Right forelimb (tissue), 1 donor: ENCODE measurements around the gene SLC5A8.
"Not testable (repeated sequence)": the region's sequence is repeated elsewhere in the genome, so short reads cannot be mapped to it uniquely, and the experiment has no call there.

Source experiments
- DNase-seq: peaks from one replicate; pipeline ENCODE4 v3.0.0-alpha.2; 2018

SLC5A8 gene

GRCh38 chr12:101172316-101172715, 37.7 kb downstream of the SLC5A8 start:
- no peak for DNase-seq

GRCh38 chr12:101168001-101168400, 42.0 kb downstream of the SLC5A8 start:
- DNase-seq: no peak

GRCh38 chr12:101166866-101167265, 43.2 kb downstream of the SLC5A8 start:
- no peak for DNase-seq

GRCh38 chr12:101165319-101165718, 44.7 kb downstream of the SLC5A8 start:
- DNase-seq: no peak

GRCh38 chr12:101145777-101146431, 64.1 kb downstream of the SLC5A8 start:
- not testable (repeated sequence) for DNase-seq

GRCh38 chr12:101127521-101128219, 82.4 kb downstream of the SLC5A8 start:
- no peak for DNase-seq

GRCh38 chr12:101117842-101118241, 92.2 kb downstream of the SLC5A8 start:
- no peak for DNase-seq

- DNase-seq: no peak
Measured at GRCh38 chr12:101116911-101117310, 93.1 kb downstream of the SLC5A8 start.

- no peak for DNase-seq
Measured at GRCh38 chr12:101115326-101115725, 94.7 kb downstream of the SLC5A8 start.

- no peak for DNase-seq
Measured at GRCh38 chr12:101111441-101111840, 98.6 kb downstream of the SLC5A8 start.

- no peak for DNase-seq
Measured at GRCh38 chr12:101110866-101111265, 99.2 kb downstream of the SLC5A8 start.

- no peak for DNase-seq
Measured at GRCh38 chr12:101108130-101108529, 101.9 kb downstream of the SLC5A8 start.

GRCh38 chr12:101107032-101107763, 102.8 kb downstream of the SLC5A8 start:
- no peak for DNase-seq
